ENCODE measurements around the gene ZFYVE21.

ZFYVE21 gene

GRCh38 chr14:103699261-103699661 is 16.3 kb upstream of the ZFYVE21 start:
- H3K27me3 ChIP-seq (ENCODE audit: control insufficient read depth, insufficient read depth, low read length) = no peaks in the 10 kb centered on the region
- H3K9ac ChIP-seq = no peak overlapping the region
- H3K79me2 ChIP-seq = peaks cover 17% of the 10 kb centered on the region
- no peaks in the 10 kb centered on the region for H3K36me3 ChIP-seq (ENCODE audit: control insufficient read depth, insufficient read depth, low read length)
- no peak overlapping the region for H3K4me2 ChIP-seq (ENCODE audit: low read length)
- H3K27ac ChIP-seq = no peak overlapping the region
- no peak overlapping the region for H2AFZ ChIP-seq
- no peak for TF ChIP-seq CTCF (IDR thresholded peaks at IDR 0.05)
- no peaks in the 10 kb centered on the region for H3K4me1 ChIP-seq
- no peak overlapping the region for H3K4me3 ChIP-seq (ENCODE audit: low read depth, low read length)
- H3K9me3 ChIP-seq (ENCODE audit: control insufficient read depth, low read length) = no peaks in the 10 kb centered on the region

GRCh38 chr14:103699901-103700752 is 15.5 kb upstream of the ZFYVE21 start:
- H3K79me2 ChIP-seq = peaks cover 12% of the 10 kb centered on the region
- no peak overlapping the region for H3K27ac ChIP-seq
- no peak overlapping the region for H3K4me3 ChIP-seq (ENCODE audit: low read depth, low read length)
- H3K27me3 ChIP-seq (ENCODE audit: control insufficient read depth, insufficient read depth, low read length) = no peaks in the 10 kb centered on the region
- no peak overlapping the region for H3K4me2 ChIP-seq (ENCODE audit: low read length)
- no peak for TF ChIP-seq CTCF (IDR thresholded peaks at IDR 0.05)
- H3K9ac ChIP-seq = no peak overlapping the region
- no peaks in the 10 kb centered on the region for H3K4me1 ChIP-seq
- H3K36me3 ChIP-seq (ENCODE audit: control insufficient read depth, insufficient read depth, low read length) = no peaks in the 10 kb centered on the region
- no peaks in the 10 kb centered on the region for H3K9me3 ChIP-seq (ENCODE audit: control insufficient read depth, low read length)
- no peak overlapping the region for H2AFZ ChIP-seq

- H3K9ac ChIP-seq = no peak overlapping the region
- no peaks in the 10 kb centered on the region for H3K36me3 ChIP-seq (ENCODE audit: control insufficient read depth, insufficient read depth, low read length)
- H3K4me1 ChIP-seq = no peaks in the 10 kb centered on the region
Observed at GRCh38 chr14:103700753-103701490, 14.7 kb upstream of the ZFYVE21 start.

DNA sequence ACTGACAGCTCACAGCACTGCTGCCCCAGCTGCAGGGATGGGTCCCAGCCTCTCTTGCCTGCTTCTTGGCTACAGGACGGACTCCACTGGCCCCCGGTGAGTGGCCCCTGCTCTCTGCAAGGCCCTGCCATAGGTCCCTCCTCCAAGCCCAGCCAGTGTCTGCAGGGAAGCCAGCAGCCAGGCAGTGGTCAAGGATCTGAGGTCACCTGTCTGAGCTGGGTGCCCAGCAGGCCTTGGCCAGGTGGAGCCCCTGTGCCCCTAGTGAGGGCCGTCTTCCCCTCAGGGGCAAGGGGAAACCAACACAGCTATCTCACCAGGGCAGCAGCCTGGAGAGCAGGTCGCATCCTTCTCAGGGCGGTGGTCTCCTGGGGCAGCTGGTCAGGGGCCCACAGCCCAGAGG is 13.5 kb upstream of the ZFYVE21 start:
- Histone ChIP-seq H3K9ac (no peak overlapping the region), H3K4me1 (no peaks in the 10 kb centered on the region), H3K9me3 (ENCODE audit: control insufficient read depth, low read length) (no peaks in the 10 kb centered on the region), H3K27me3 (ENCODE audit: control insufficient read depth, insufficient read depth, low read length) (no peaks in the 10 kb centered on the region), H3K79me2 (peaks cover 6% of the 10 kb centered on the region), H3K27ac (no peak overlapping the region), H3K4me3 (ENCODE audit: low read depth, low read length) (no peak overlapping the region), H3K4me2 (ENCODE audit: low read length) (no peak overlapping the region), H3K36me3 (ENCODE audit: control insufficient read depth, insufficient read depth, low read length) (no peaks in the 10 kb centered on the region), H2AFZ (no peak overlapping the region)
- no peak for TF ChIP-seq CTCF (IDR thresholded peaks at IDR 0.05)

More at GRCh38 chr14:103700753-103701490, 14.7 kb upstream of the ZFYVE21 start:
- Histone ChIP-seq H3K4me3 (ENCODE audit: low read depth, low read length) (no peak overlapping the region), H3K27me3 (ENCODE audit: control insufficient read depth, insufficient read depth, low read length) (no peaks in the 10 kb centered on the region), H3K27ac (no peak overlapping the region), H3K4me2 (ENCODE audit: low read length) (no peak overlapping the region), H2AFZ (no peak overlapping the region), H3K9me3 (ENCODE audit: control insufficient read depth, low read length) (no peaks in the 10 kb centered on the region), H3K79me2 (peaks cover 6% of the 10 kb centered on the region)
- TF ChIP-seq CTCF (IDR thresholded peaks at IDR 0.05) = no peak

Measured in parathyroid adenoma (tissue), 2 donors.